ENCODE measurements around the gene UVSSA.
"Not testable (repeated sequence)": the region's sequence is repeated elsewhere in the genome, so short reads cannot be mapped to it uniquely, and the experiment has no call there.

Gene UVSSA

DNA sequence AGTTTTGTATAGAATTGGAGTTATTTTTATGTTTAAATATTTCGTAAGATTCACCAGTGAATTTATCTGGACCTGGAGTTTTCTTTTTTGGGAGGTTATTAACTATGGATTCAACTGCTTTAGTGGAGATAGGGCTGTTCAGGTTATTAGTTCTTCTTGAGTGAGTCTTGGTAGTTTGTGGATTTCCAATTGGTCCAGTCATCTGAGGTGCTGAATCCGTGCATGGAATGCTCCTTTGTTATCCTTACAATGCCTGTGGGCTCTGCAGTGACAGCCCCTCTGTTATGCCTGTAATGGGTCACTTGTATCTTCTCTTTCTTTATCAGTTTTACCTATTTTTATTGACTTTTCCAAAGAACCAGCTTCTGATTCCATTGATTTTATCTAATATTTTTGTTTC, 74.6 kb downstream of the UVSSA start:
- no peak for DNase-seq (ENCODE audit: low read depth in 2 of 2)

DNA sequence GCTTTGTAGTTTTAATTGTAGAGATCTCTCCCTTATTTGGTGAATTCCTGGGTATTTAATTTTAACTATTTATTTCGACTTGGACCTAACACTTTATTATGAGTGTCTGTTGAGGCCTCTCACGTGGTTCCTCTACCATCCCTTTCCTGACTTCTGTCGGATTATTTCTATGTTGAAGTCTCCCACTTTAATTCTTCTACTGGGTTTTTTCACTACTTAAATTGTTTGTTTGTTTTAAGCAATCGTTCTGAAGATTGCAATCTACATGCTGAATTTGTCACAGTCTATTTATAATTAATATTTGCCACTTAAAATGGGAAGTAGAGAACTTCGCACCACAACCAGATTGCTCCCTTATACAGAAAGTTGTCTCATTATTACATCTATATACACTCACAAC, 80.0 kb downstream of the UVSSA start:
- no peak for DNase-seq (ENCODE audit: low read depth in 2 of 2)

DNA sequence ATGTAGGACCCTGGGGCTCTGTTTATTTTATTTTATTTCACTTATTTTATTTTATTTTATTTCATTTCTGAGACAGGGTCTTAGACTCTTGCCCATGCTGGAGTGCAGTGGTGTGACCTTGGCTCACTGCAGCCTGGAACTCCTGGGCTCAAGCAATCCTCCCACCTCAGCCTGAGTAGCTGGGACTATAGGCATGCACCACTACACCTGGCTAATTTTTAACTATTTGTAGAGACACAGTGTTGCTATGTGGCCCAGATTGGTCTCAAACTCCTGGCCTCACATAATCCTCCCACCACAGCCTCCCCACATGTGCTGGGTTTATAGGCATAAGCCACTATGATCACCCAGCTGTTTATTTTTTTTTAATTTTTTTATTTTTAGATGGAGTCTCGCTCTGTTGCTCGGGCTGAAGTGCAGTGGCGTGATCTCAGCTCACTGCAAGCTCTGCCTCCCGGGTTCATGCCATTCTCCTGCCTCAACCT, 96.7 kb downstream of the UVSSA start:
- DNase-seq (ENCODE audit: low read depth in 2 of 2) = not testable (repeated sequence)

All from fibroblast of skin of left quadriceps (primary cell).